22Rv1 (cell line): ENCODE results near the gene SPRR2D.

Source experiments
- H3K27ac ChIP-seq: fragments of 450-650 bp; 2 replicates; pipeline ENCODE4 v1.5.1; 2017
- CTCF ChIP-seq: fragments of 450-650 bp; IDR thresholded peaks from 2 replicates; pipeline ENCODE4 v1.5.1; 2017; ENCODE audit warnings: mild to moderate bottlenecking
- ZFX ChIP-seq: fragments of 450-650 bp; IDR thresholded peaks from 2 replicates; pipeline ENCODE4 v1.6.1; 2017; ENCODE audit warnings: antibody characterized with exemption, borderline replicate concordance

Gene SPRR2D

GRCh38 chr1:153040950-153041631 lies at the start of gene SPRR2D:
Gene SPRR2D (minus strand): TSS chr1:153041120. CDS start chr1:153040346, 774 bp downstream.
- no peak for TF ChIP-seq CTCF
- TF ChIP-seq ZFX, result no peak
- H3K27ac ChIP-seq, result no peak within 1 kb of the TSS

- TF ChIP-seq CTCF, result no peak
- no peak for TF ChIP-seq ZFX
- no peak overlapping the region for H3K27ac ChIP-seq
Measured at GRCh38 chr1:153087652-153088051, 46.7 kb upstream of the SPRR2D start.

- H3K27ac ChIP-seq, result no peak overlapping the region
- TF ChIP-seq CTCF (no peak), ZFX (no peak)
Measured at GRCh38 chr1:153081736-153082135, 40.8 kb upstream of the SPRR2D start.

- TF ChIP-seq CTCF (no peak), ZFX (no peak)
- no peak overlapping the region for H3K27ac ChIP-seq
Measured at GRCh38 chr1:153072806-153073726, 32.1 kb upstream of the SPRR2D start.

- H3K27ac ChIP-seq, result no peak within 1 kb of the TSS
- TF ChIP-seq ZFX, result no peak
- no peak for TF ChIP-seq CTCF
Measured at GRCh38 chr1:153071511-153071910, 30.6 kb upstream of the SPRR2D start, which contains the start of gene SPRR2B. Gene SPRR2B (minus strand): TSS chr1:153071611. CDS start chr1:153070839, 772 bp downstream.

GRCh38 chr1:153070243-153070642 lies 29.3 kb upstream of the SPRR2D start:
- no peak for TF ChIP-seq ZFX
- no peak for TF ChIP-seq CTCF
- no peak overlapping the region for H3K27ac ChIP-seq
